ENCODE data around the gene PARD3. TPM values are rescaled to one million over a fixed set of nuclear protein-coding genes. Genes with fewer than 3 reads are reported as not detected.

Gene PARD3
- total and polyA plus RNA-seq, 2 experiments from 2014 or later: 6.3 to 21.2 TPM

GRCh38 chr10:34719328-34719727 lies 95.8 kb downstream of the PARD3 start:
- no peak for DNase-seq
- Histone ChIP-seq H4K20me1 (ENCODE audit: insufficient read depth) (no peaks in the 10 kb centered on the region), H3K4me2 (ENCODE audit: unreplicated experiment) (no peak overlapping the region), H3K79me2 (ENCODE audit: insufficient read depth) (peaks cover 56% of the 10 kb centered on the region), H3K9ac (no peak overlapping the region), H2AFZ (no peak overlapping the region), H3K9me2 (ENCODE audit: insufficient read depth) (no peaks in the 10 kb centered on the region), H3K4me3 (no peak overlapping the region), H3K27ac (no peak overlapping the region), H3K36me3 (ENCODE audit: low read depth) (no peaks in the 10 kb centered on the region), H3K27me3 (replicated peaks; ENCODE audit: insufficient read depth) (no peaks in the 10 kb centered on the region), H3K4me1 (ENCODE audit: insufficient read depth) (peaks cover 20% of the 10 kb centered on the region), H3F3A (ENCODE audit: insufficient read depth) (peaks cover 19% of the 10 kb centered on the region), H3K9me3 (ENCODE audit: low read depth) (no peaks in the 10 kb centered on the region)
- no peak for TF ChIP-seq EZH2 (IDR thresholded peaks at IDR 0.05; ENCODE audit: insufficient read depth, poor library complexity, severe bottlenecking)
- TF ChIP-seq EZH2phosphoT487 (IDR thresholded peaks at IDR 0.05; ENCODE audit: insufficient read depth, low read depth): no peak
- WGBS, 2 experiments (ENCODE audit: low coverage in 1 of 2, low lambda C conversion rate in 2 of 2, missing lambda C conversion rate in 2 of 2): 61% methylated on average over 2 of the region's 2 CpGs
- in situ Hi-C loops (cut with MboI): no loop called here

GRCh38 chr10:34717429-34717828 lies 97.7 kb downstream of the PARD3 start:
- 95 to 97% methylated on average over 7 of the region's 7 CpGs for WGBS, 2 experiments (ENCODE audit: low coverage in 1 of 2, low lambda C conversion rate in 2 of 2, missing lambda C conversion rate in 2 of 2)
- Histone ChIP-seq H4K20me1 (ENCODE audit: insufficient read depth) (no peaks in the 10 kb centered on the region), H3K27ac (no peak overlapping the region), H3K4me2 (ENCODE audit: unreplicated experiment) (no peak overlapping the region), H3K36me3 (ENCODE audit: low read depth) (no peaks in the 10 kb centered on the region), H3K27me3 (replicated peaks; ENCODE audit: insufficient read depth) (no peaks in the 10 kb centered on the region), H3K9ac (no peak overlapping the region), H3K9me2 (ENCODE audit: insufficient read depth) (no peaks in the 10 kb centered on the region), H3K9me3 (ENCODE audit: low read depth) (no peaks in the 10 kb centered on the region), H2AFZ (no peak overlapping the region), H3K4me3 (no peak overlapping the region), H3K4me1 (ENCODE audit: insufficient read depth) (peaks cover 22% of the 10 kb centered on the region), H3F3A (ENCODE audit: insufficient read depth) (peaks cover 19% of the 10 kb centered on the region), H3K79me2 (ENCODE audit: insufficient read depth) (peaks cover 71% of the 10 kb centered on the region)
- in situ Hi-C loops (cut with MboI): no loop called here
- TF ChIP-seq EZH2phosphoT487 (IDR thresholded peaks at IDR 0.05; ENCODE audit: insufficient read depth, low read depth): no peak
- TF ChIP-seq EZH2 (IDR thresholded peaks at IDR 0.05; ENCODE audit: insufficient read depth, poor library complexity, severe bottlenecking): no peak
- no peak for DNase-seq

- TF ChIP-seq EZH2 (IDR thresholded peaks at IDR 0.05; ENCODE audit: insufficient read depth, poor library complexity, severe bottlenecking) (no peak), EZH2phosphoT487 (IDR thresholded peaks at IDR 0.05; ENCODE audit: insufficient read depth, low read depth) (no peak)
- Histone ChIP-seq H3K4me1 (ENCODE audit: insufficient read depth) (peaks cover 22% of the 10 kb centered on the region), H3K9ac (no peak overlapping the region), H3K4me2 (ENCODE audit: unreplicated experiment) (no peak overlapping the region), H2AFZ (no peak overlapping the region), H3K79me2 (ENCODE audit: insufficient read depth) (peaks cover 76% of the 10 kb centered on the region), H3K36me3 (ENCODE audit: low read depth) (no peaks in the 10 kb centered on the region), H3K9me3 (ENCODE audit: low read depth) (no peaks in the 10 kb centered on the region), H3F3A (ENCODE audit: insufficient read depth) (peaks cover 19% of the 10 kb centered on the region), H3K27ac (no peak overlapping the region), H3K9me2 (ENCODE audit: insufficient read depth) (no peaks in the 10 kb centered on the region), H3K27me3 (replicated peaks; ENCODE audit: insufficient read depth) (no peaks in the 10 kb centered on the region), H4K20me1 (ENCODE audit: insufficient read depth) (no peaks in the 10 kb centered on the region), H3K4me3 (no peak overlapping the region)
- in situ Hi-C loops (cut with MboI): no loop called here
- WGBS, 2 experiments (ENCODE audit: low coverage in 1 of 2, low lambda C conversion rate in 2 of 2, missing lambda C conversion rate in 2 of 2): 86 to 96% methylated on average over 1 of the region's 1 CpG
- DNase-seq: no peak
Observed at GRCh38 chr10:34716958-34717357, 98.1 kb downstream of the PARD3 start.

GRCh38 chr10:34716234-34716633 lies 98.9 kb downstream of the PARD3 start:
- Histone ChIP-seq H3K4me2 (ENCODE audit: unreplicated experiment) (no peak overlapping the region), H3K27ac (no peak overlapping the region), H3F3A (ENCODE audit: insufficient read depth) (peaks cover 19% of the 10 kb centered on the region), H3K36me3 (ENCODE audit: low read depth) (no peaks in the 10 kb centered on the region), H3K4me3 (no peak overlapping the region), H3K27me3 (replicated peaks; ENCODE audit: insufficient read depth) (no peaks in the 10 kb centered on the region), H3K9me3 (ENCODE audit: low read depth) (no peaks in the 10 kb centered on the region), H3K9ac (no peak overlapping the region), H3K4me1 (ENCODE audit: insufficient read depth) (peaks cover 18% of the 10 kb centered on the region), H4K20me1 (ENCODE audit: insufficient read depth) (no peaks in the 10 kb centered on the region), H3K79me2 (ENCODE audit: insufficient read depth) (peaks cover 76% of the 10 kb centered on the region), H2AFZ (no peak overlapping the region), H3K9me2 (ENCODE audit: insufficient read depth) (no peaks in the 10 kb centered on the region)
- WGBS, 2 experiments (ENCODE audit: low coverage in 1 of 2, low lambda C conversion rate in 2 of 2, missing lambda C conversion rate in 2 of 2): 97 to 100% methylated on average over 1 of the region's 1 CpG
- in situ Hi-C loops (cut with MboI): no loop called here
- no peak for DNase-seq
- TF ChIP-seq EZH2 (IDR thresholded peaks at IDR 0.05; ENCODE audit: insufficient read depth, poor library complexity, severe bottlenecking) (no peak), EZH2phosphoT487 (IDR thresholded peaks at IDR 0.05; ENCODE audit: insufficient read depth, low read depth) (no peak)
